SU-DHL-6 (cell line): ENCODE measurements around the gene RGL4.

Experiments
- H2AFZ ChIP-seq: fragments of 200-600 bp; sonication (generic); 2 replicates; pipeline ENCODE4 v1.6.1; 2014; ENCODE audit warnings: low read depth, mild to moderate bottlenecking, moderate library complexity, mixed read lengths, antibody characterized with exemption, low read length; ENCODE audit not compliant: severe bottlenecking
- H3F3A ChIP-seq: fragments of 200-600 bp; shearing (Covaris generic); 2 replicates; pipeline ENCODE4 v1.6.0; 2016; ENCODE audit warnings: antibody characterized with exemption, mild to moderate bottlenecking; ENCODE audit not compliant: insufficient read depth
- H3K27ac ChIP-seq: fragments of 200-600 bp; sonication (generic); 2 replicates; pipeline ENCODE4 v1.5.1; 2016; ENCODE audit warnings: low read depth, mild to moderate bottlenecking, low read length, moderate library complexity, mixed read lengths
- H3K27me3 ChIP-seq: fragments of 200-600 bp; sonication (generic), shearing (Covaris generic); 2 replicates; pipeline ENCODE4 v1.6.0; 2014; ENCODE audit warnings: mild to moderate bottlenecking, low read length
- H3K36me3 ChIP-seq: fragments of 200-600 bp; sonication (generic); 2 replicates; pipeline ENCODE4 v1.6.1; 2014; ENCODE audit warnings: mild to moderate bottlenecking, low read length, mixed read lengths
- H3K4me2 ChIP-seq: fragments of 300-600, 200-600 bp; shearing (Covaris generic), sonication (generic); 2 replicates; pipeline ENCODE4 v1.6.0; 2014; ENCODE audit warnings: low read length, low read depth, mild to moderate bottlenecking; ENCODE audit not compliant: poor library complexity, severe bottlenecking
- H3K4me3 ChIP-seq: fragments of 200-600 bp; sonication (generic); 2 replicates; pipeline ENCODE4 v1.5.1; 2014; ENCODE audit warnings: antibody characterized with exemption, low read length, mild to moderate bottlenecking, mixed read lengths; ENCODE audit not compliant: insufficient read depth, poor library complexity, severe bottlenecking
- H3K79me2 ChIP-seq: fragments of 200-600 bp; sonication (generic); 2 replicates; pipeline ENCODE4 v1.6.1; 2014; ENCODE audit warnings: mild to moderate bottlenecking, low read length, moderate library complexity; ENCODE audit not compliant: insufficient read depth
- H3K9ac ChIP-seq: fragments of 200-600 bp; sonication (generic); 2 replicates; pipeline ENCODE4 v1.7.0; 2014; ENCODE audit warnings: mild to moderate bottlenecking, low read length
- H3K9me2 ChIP-seq: fragments of 200-600 bp; sonication (generic); replicated peaks from 2 replicates; pipeline ENCODE4 v1.6.1; 2014; ENCODE audit warnings: low read length; ENCODE audit not compliant: insufficient read depth
- H3K9me3 ChIP-seq: fragments of 200-600 bp; sonication (generic); 2 replicates; pipeline ENCODE4 v1.6.1; 2014; ENCODE audit warnings: low read length, mixed read lengths; ENCODE audit not compliant: insufficient read depth
- H4K20me1 ChIP-seq: fragments of 200-600 bp; sonication (generic); 2 replicates; pipeline ENCODE4 v1.6.1; 2014; ENCODE audit warnings: low read depth, mild to moderate bottlenecking, antibody characterized with exemption, low read length, moderate library complexity, mixed read lengths
- CTCF ChIP-seq: fragments of 200-600 bp; sonication (generic); IDR thresholded peaks from one replicate; pipeline ENCODE4 v1.5.1; 2017; ENCODE audit warnings: antibody characterized with exemption, mild to moderate bottlenecking, low read length, moderate library complexity; ENCODE audit not compliant: insufficient read depth, poor library complexity, severe bottlenecking
- EZH2phosphoT487 ChIP-seq: fragments of 200-600 bp; sonication (generic), shearing (Covaris generic); conservative IDR thresholded peaks from 2 replicates; pipeline ENCODE4 v1.6.1; 2018; ENCODE audit warnings: mild to moderate bottlenecking, antibody characterized with exemption, low read length, moderate library complexity, mixed read lengths

RGL4 gene

GRCh38 chr22:23691748-23692423 lies 1.1 kb downstream of the RGL4 start:
- H3K9me2 ChIP-seq: no peaks in the 10 kb centered on the region
- TF ChIP-seq EZH2phosphoT487 (no peak), CTCF (no peak)
- H3K4me3 ChIP-seq: no peak overlapping the region
- H3F3A ChIP-seq: no peaks in the 10 kb centered on the region
- H3K4me2 ChIP-seq: no peak overlapping the region
- H3K9ac ChIP-seq: no peak overlapping the region
- H3K27ac ChIP-seq: no peak overlapping the region
- no peaks in the 10 kb centered on the region for H4K20me1 ChIP-seq
- H3K27me3 ChIP-seq: no peaks in the 10 kb centered on the region
- H2AFZ ChIP-seq: no peak overlapping the region
- no peaks in the 10 kb centered on the region for H3K36me3 ChIP-seq
- H3K79me2 ChIP-seq: no peaks in the 10 kb centered on the region
- no peaks in the 10 kb centered on the region for H3K9me3 ChIP-seq

GRCh38 chr22:23692598-23693291 lies 1.9 kb downstream of the RGL4 start:
- H3K9me3 ChIP-seq: no peaks in the 10 kb centered on the region
- H3K27ac ChIP-seq: no peak overlapping the region

GRCh38 chr22:23693979-23694680 lies 3.3 kb downstream of the RGL4 start:
- Histone ChIP-seq H4K20me1 (no peaks in the 10 kb centered on the region), H3K27ac (no peak overlapping the region), H3K9ac (no peak overlapping the region), H3K9me3 (no peaks in the 10 kb centered on the region), H3K36me3 (0 out of 2 replicates have a peak, but pooled peaks cover 2% of the 10 kb centered on the region), H3K9me2 (no peaks in the 10 kb centered on the region), H3K27me3 (no peaks in the 10 kb centered on the region), H3K4me3 (no peak overlapping the region), H3K79me2 (no peaks in the 10 kb centered on the region), H2AFZ (no peak overlapping the region), H3K4me2 (no peak overlapping the region), H3F3A (no peaks in the 10 kb centered on the region)
- TF ChIP-seq CTCF (no peak), EZH2phosphoT487 (no peak)

More at GRCh38 chr22:23692598-23693291, 1.9 kb downstream of the RGL4 start:
- no peak overlapping the region for H2AFZ ChIP-seq
- no peak overlapping the region for H3K4me3 ChIP-seq
- no peaks in the 10 kb centered on the region for H3K79me2 ChIP-seq
- no peaks in the 10 kb centered on the region for H3K27me3 ChIP-seq
- no peaks in the 10 kb centered on the region for H3K36me3 ChIP-seq
- TF ChIP-seq CTCF (no peak), EZH2phosphoT487 (no peak)
- H4K20me1 ChIP-seq: no peaks in the 10 kb centered on the region
- no peak overlapping the region for H3K9ac ChIP-seq
- no peaks in the 10 kb centered on the region for H3K9me2 ChIP-seq
- H3K4me2 ChIP-seq: no peak overlapping the region
- no peaks in the 10 kb centered on the region for H3F3A ChIP-seq
